ENCODE results near the gene STXBP1.

The STXBP1 gene

DNA sequence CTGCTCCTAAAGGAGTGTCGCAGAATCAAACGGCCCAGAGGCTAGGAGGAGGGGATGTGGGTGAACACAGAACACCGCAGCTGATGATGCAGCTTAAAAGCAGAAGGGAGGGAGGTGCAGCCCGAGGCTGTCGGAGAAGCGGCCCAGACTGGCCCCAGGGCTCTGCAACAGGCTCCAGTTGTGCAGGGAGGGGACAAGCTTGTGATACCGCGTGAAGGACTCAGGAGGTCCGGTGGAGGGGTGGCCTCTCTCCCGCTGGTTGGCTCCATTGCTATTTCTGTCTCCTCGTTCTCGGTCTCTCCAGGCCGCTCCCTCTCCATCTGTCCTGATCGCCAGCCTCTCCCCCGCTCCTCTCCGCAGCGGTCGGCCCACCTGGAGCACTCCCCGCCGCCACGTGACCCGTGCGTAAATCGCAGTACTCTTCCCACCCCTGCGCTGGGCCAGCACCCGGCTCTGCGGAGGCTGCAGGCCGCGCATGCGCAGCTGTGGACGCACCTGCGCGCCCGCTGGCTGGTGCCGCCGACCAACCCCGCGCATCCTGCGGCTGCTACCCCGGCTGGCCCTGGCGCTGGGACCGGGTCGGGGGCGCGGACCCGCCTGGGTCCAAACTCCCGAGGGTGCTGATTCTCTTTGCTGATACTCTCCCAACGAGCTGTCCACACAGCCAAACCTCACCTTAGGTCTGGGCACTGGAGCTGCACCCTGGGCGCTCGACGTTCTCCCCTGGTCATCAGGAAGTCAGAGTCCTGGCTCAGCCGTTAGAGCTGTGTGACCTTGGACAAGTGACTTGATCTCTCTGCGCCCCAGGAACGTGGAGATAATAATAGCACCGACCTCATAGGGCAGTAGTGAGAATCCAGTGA is 3.7 kb upstream of the STXBP1 start:
- POLR2A ChIA-PET: interaction anchor here (1.0 to 2.1 kb wide), 4 partner anchors 11 to 157 kb away, joined by 3 to 14 read pairs (median 4); partner anchors contain the start of genes LRSAM1, RPL12 and TOR2A
- CTCF ChIA-PET: interaction anchor here (0.5 to 3.7 kb wide), 14 partner anchors 9 to 312 kb away, joined by 3 to 18 read pairs (median 4); partner anchors contain the start of gene TOR2A
- TF ChIP-seq, protein P1, sequence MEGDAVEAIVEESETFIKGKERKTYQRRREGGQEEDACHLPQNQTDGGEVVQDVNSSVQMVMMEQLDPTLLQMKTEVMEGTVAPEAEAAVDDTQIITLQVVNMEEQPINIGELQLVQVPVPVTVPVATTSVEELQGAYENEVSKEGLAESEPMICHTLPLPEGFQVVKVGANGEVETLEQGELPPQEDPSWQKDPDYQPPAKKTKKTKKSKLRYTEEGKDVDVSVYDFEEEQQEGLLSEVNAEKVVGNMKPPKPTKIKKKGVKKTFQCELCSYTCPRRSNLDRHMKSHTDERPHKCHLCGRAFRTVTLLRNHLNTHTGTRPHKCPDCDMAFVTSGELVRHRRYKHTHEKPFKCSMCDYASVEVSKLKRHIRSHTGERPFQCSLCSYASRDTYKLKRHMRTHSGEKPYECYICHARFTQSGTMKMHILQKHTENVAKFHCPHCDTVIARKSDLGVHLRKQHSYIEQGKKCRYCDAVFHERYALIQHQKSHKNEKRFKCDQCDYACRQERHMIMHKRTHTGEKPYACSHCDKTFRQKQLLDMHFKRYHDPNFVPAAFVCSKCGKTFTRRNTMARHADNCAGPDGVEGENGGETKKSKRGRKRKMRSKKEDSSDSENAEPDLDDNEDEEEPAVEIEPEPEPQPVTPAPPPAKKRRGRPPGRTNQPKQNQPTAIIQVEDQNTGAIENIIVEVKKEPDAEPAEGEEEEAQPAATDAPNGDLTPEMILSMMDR (tag by site-specific recombination; IDR thresholded peaks at IDR 0.05): no peak
- TF ChIP-seq ZSCAN30 (tag by site-specific recombination; IDR thresholded peaks at IDR 0.05): peak; percentile 81; the same call in 1 of the 2 replicates
- TF ChIP-seq, protein P2, sequence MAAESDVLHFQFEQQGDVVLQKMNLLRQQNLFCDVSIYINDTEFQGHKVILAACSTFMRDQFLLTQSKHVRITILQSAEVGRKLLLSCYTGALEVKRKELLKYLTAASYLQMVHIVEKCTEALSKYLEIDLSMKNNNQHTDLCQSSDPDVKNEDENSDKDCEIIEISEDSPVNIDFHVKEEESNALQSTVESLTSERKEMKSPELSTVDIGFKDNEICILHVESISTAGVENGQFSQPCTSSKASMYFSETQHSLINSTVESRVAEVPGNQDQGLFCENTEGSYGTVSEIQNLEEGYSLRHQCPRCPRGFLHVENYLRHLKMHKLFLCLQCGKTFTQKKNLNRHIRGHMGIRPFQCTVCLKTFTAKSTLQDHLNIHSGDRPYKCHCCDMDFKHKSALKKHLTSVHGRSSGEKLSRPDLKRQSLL (tag by site-specific recombination; IDR thresholded peaks at IDR 0.05): no peak
- no peak for TF ChIP-seq KLF7 (tag by site-specific recombination; IDR thresholded peaks at IDR 0.05; ENCODE audit: borderline replicate concordance)
- no peak for TF ChIP-seq ZNF513 (tag by site-specific recombination; IDR thresholded peaks at IDR 0.05)
- no peak for TF ChIP-seq ZNF37A (tag by site-specific recombination; IDR thresholded peaks at IDR 0.05)
- no peak for TF ChIP-seq ZBTB49 (tag by site-specific recombination; IDR thresholded peaks at IDR 0.05; ENCODE audit: low read depth)
- TF ChIP-seq, protein P3, sequence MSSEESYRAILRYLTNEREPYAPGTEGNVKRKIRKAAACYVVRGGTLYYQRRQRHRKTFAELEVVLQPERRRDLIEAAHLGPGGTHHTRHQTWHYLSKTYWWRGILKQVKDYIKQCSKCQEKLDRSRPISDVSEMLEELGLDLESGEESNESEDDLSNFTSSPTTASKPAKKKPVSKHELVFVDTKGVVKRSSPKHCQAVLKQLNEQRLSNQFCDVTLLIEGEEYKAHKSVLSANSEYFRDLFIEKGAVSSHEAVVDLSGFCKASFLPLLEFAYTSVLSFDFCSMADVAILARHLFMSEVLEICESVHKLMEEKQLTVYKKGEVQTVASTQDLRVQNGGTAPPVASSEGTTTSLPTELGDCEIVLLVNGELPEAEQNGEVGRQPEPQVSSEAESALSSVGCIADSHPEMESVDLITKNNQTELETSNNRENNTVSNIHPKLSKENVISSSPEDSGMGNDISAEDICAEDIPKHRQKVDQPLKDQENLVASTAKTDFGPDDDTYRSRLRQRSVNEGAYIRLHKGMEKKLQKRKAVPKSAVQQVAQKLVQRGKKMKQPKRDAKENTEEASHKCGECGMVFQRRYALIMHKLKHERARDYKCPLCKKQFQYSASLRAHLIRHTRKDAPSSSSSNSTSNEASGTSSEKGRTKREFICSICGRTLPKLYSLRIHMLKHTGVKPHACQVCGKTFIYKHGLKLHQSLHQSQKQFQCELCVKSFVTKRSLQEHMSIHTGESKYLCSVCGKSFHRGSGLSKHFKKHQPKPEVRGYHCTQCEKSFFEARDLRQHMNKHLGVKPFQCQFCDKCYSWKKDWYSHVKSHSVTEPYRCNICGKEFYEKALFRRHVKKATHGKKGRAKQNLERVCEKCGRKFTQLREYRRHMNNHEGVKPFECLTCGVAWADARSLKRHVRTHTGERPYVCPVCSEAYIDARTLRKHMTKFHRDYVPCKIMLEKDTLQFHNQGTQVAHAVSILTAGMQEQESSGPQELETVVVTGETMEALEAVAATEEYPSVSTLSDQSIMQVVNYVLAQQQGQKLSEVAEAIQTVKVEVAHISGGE (tag by site-specific recombination; conservative IDR thresholded peaks at IDR 0.05; ENCODE audit: low read depth): 0 out of 2 replicates have a peak, but pooled peaks have one; percentile 27
- no peak for TF ChIP-seq BCL11B (tag by site-specific recombination; IDR thresholded peaks at IDR 0.05; ENCODE audit: low read depth)
- TF ChIP-seq ZNF610 (tag by site-specific recombination; IDR thresholded peaks at IDR 0.05; ENCODE audit: borderline replicate concordance): no peak; the same call in 1 of the 2 replicates
- no peak for TF ChIP-seq ZNF707 (tag by site-specific recombination; IDR thresholded peaks at IDR 0.05)
- TF ChIP-seq ZNF488 (tag by site-specific recombination; IDR thresholded peaks at IDR 0.05): no peak
- no peak for TF ChIP-seq ZNF223 (tag by site-specific recombination; IDR thresholded peaks at IDR 0.05)
- no peak for TF ChIP-seq ZNF221 (tag by site-specific recombination; IDR thresholded peaks at IDR 0.05; ENCODE audit: borderline replicate concordance)
- TF ChIP-seq GFI1B (tag by site-specific recombination; IDR thresholded peaks at IDR 0.05): no peak
- no peak for TF ChIP-seq ZNF274 (IDR thresholded peaks at IDR 0.05; ENCODE audit: low read length)
- TF ChIP-seq ZNF274 (tag by site-specific recombination; IDR thresholded peaks at IDR 0.05; ENCODE audit: borderline replicate concordance): no peak
- peak; percentile 87 for TF ChIP-seq ZEB2 (tag by site-specific recombination; IDR thresholded peaks at IDR 0.05)
- no peak for TF ChIP-seq ZNF133 (tag by site-specific recombination; IDR thresholded peaks at IDR 0.05)
- no peak for TF ChIP-seq ZNF23 (tag by site-specific recombination; IDR thresholded peaks at IDR 0.05; ENCODE audit: borderline replicate concordance)
- TF ChIP-seq ZNF843 (tag by site-specific recombination; IDR thresholded peaks at IDR 0.05): no peak
- TF ChIP-seq ZNF530 (tag by site-specific recombination; IDR thresholded peaks at IDR 0.05; ENCODE audit: low read depth): no peak
- TF ChIP-seq EGR2 (tag by site-specific recombination; IDR thresholded peaks at IDR 0.05; ENCODE audit: low read depth): peak; percentile 74
- TF ChIP-seq ZNF837 (tag by site-specific recombination; IDR thresholded peaks at IDR 0.05): no peak

More for the DNA sequence above, 3.7 kb upstream of the STXBP1 start:
- H3K9me3 ChIP-seq (ENCODE audit: control insufficient read depth, insufficient read depth, low read depth, low read length): no peaks in the 10 kb centered on the region
- H3K4me1 ChIP-seq (ENCODE audit: control insufficient read depth, insufficient read depth, low read length): peaks cover 13% of the 10 kb centered on the region
- no peaks in the 10 kb centered on the region for H3K36me3 ChIP-seq (ENCODE audit: control insufficient read depth in 2 of 2, insufficient read depth in 1 of 2, low read length in 2 of 2)
- H3K4me3 ChIP-seq (ENCODE audit: low read depth, low read length): peak overlapping the region; percentile 40
- peak overlapping the region; percentile 37; the same call in 1 of the 2 replicates for H3K27ac ChIP-seq (ENCODE audit: extremely low read depth, low read depth, low read length)

Measured in HEK293 (cell line).